Endothelial cell of umbilical vein (primary cell): ENCODE results near the gene EML4. TPM values are rescaled to one million over a fixed set of nuclear protein-coding genes. Genes with fewer than 3 reads are reported as not detected.

ENCODE experiments used
- BruUV-seq: library from RNA; stranded (reverse); fragments of 400-500 nt; replicated peaks from 2 replicates; lab custom pipeline; 2021; lab: Mats Ljungman, UMichigan
- CTCF ChIA-PET: fragments of 300-600, 350-600 bp; sonication (Branson Sonifier 250); formaldehyde crosslinking; loops from one replicate; lab custom pipeline; 2021; ENCODE audit warnings: antibody characterized with exemption, inconsistent platforms; lab: Charles Lee
- POLR2A ChIA-PET: fragments of 300-600, 350-600 bp; sonication (Branson Sonifier 250); formaldehyde crosslinking; loops from one replicate; lab custom pipeline; 2021; ENCODE audit warnings: antibody characterized with exemption, inconsistent platforms; lab: Charles Lee
- DNase-seq: peaks from one replicate; pipeline ENCODE4 v3.0.0-alpha.2; 2011; ENCODE audit warnings: low read depth, low spot score
- FAIRE-seq: peaks from 2 replicates; lab custom pipeline; 2011; peaks lifted over from hg19 to GRCh38; lab: Jason Lieb, UNC
- H2AFZ ChIP-seq: 2 replicates; pipeline ENCODE4 v1.6.0; 2012; ENCODE audit warnings: low read depth, low read length, control low read depth, inconsistent platforms
- H3K27ac ChIP-seq: 2 replicates; pipeline ENCODE4 v1.5.1; 2011; ENCODE audit warnings: low read depth, mild to moderate bottlenecking, control low read depth, low read length, moderate library complexity; ENCODE audit not compliant: insufficient read depth
- H3K27me3 ChIP-seq, 2 experiments: 2 replicates each; pipeline versions ENCODE4 v1.6.0 to v1.6.1; 2011; ENCODE audit warnings: low read length in 2 of 2, mixed read lengths in 1 of 2; ENCODE audit not compliant: control insufficient read depth in 2 of 2, insufficient read depth in 2 of 2
- H3K36me3 ChIP-seq, 2 experiments: 2 replicates in 1 of 2; 3 replicates in 1 of 2; pipeline ENCODE4 v1.5.1; 2011; ENCODE audit warnings: low read length in 2 of 2, mild to moderate bottlenecking in 1 of 2, moderate library complexity in 1 of 2; ENCODE audit not compliant: control insufficient read depth in 2 of 2, insufficient read depth in 2 of 2; ENCODE audit errors: extremely low read depth in 1 of 2
- H3K4me1 ChIP-seq: 3 replicates; pipeline ENCODE4 v1.5.1; 2011; ENCODE audit warnings: mild to moderate bottlenecking, low read length; ENCODE audit not compliant: control insufficient read depth, insufficient read depth; ENCODE audit errors: extremely low read depth
- H3K4me2 ChIP-seq: 2 replicates; pipeline ENCODE4 v1.6.1; 2011; ENCODE audit warnings: low read length, control low read depth, mixed read lengths; ENCODE audit not compliant: insufficient read depth
- H3K4me3 ChIP-seq, 3 experiments: fragments of 200-600 bp in 1 of 3; sonication (generic), shearing (Covaris generic) in 1 of 3; replicated peaks in 1 of 3; 2 replicates each; pipeline ENCODE4 v1.5.1; 2011 to 2016; ENCODE audit warnings: control low read depth in 3 of 3, low read length in 3 of 3, mild to moderate bottlenecking in 2 of 3, inconsistent platforms in 1 of 3, low read depth in 1 of 3, moderate library complexity in 1 of 3; ENCODE audit not compliant: insufficient read depth in 1 of 3
- H3K79me2 ChIP-seq: 2 replicates; pipeline ENCODE4 v1.6.0; 2012; ENCODE audit warnings: low read length, inconsistent platforms; ENCODE audit not compliant: control insufficient read depth, insufficient read depth
- H3K9ac ChIP-seq: replicated peaks from 2 replicates; pipeline ENCODE3; 2011; ENCODE audit warnings: low read length, control low read depth; ENCODE audit not compliant: insufficient read depth; ENCODE audit errors: extremely low read depth
- H3K9me1 ChIP-seq: replicated peaks from 3 replicates; pipeline ENCODE4 v1.6.0; 2011; ENCODE audit warnings: mild to moderate bottlenecking, low read length; ENCODE audit not compliant: control insufficient read depth, insufficient read depth; ENCODE audit errors: extremely low read depth
- H3K9me3 ChIP-seq: replicated peaks from 2 replicates; pipeline ENCODE4 v1.5.1; 2012; ENCODE audit warnings: low read length, inconsistent platforms; ENCODE audit not compliant: control insufficient read depth, insufficient read depth
- H4K20me1 ChIP-seq: replicated peaks from 2 replicates; pipeline ENCODE3; 2011; ENCODE audit warnings: mild to moderate bottlenecking, low read length; ENCODE audit not compliant: control insufficient read depth, insufficient read depth; ENCODE audit errors: extremely low read depth
- CTCF ChIP-seq, 2 donors: IDR thresholded peaks; 1 replicate in 1 of 2; 2 replicates in 1 of 2; pipeline ENCODE4 v1.5.1; 2011; ENCODE audit warnings: low read length in 2 of 2, mild to moderate bottlenecking in 2 of 2, moderate library complexity in 2 of 2, control low read depth in 1 of 2, inconsistent platforms in 1 of 2, low read depth in 1 of 2; ENCODE audit not compliant: insufficient read depth in 1 of 2; ENCODE audit errors: extremely low read depth in 1 of 2
- EZH2 ChIP-seq: IDR thresholded peaks from 2 replicates; pipeline ENCODE4 v1.6.1; 2012; ENCODE audit warnings: borderline replicate concordance, low read depth, mild to moderate bottlenecking, moderate library complexity, low read length, inconsistent platforms; ENCODE audit not compliant: severe bottlenecking
- FOS ChIP-seq: IDR thresholded peaks from 2 replicates; pipeline ENCODE4 v1.6.1; 2011; ENCODE audit warnings: mild to moderate bottlenecking, low read length, moderate library complexity, borderline replicate concordance; ENCODE audit not compliant: insufficient read depth
- GATA2 ChIP-seq: IDR thresholded peaks from 2 replicates; pipeline ENCODE4 v1.7.0; 2011; ENCODE audit warnings: low read depth, mild to moderate bottlenecking, moderate library complexity, mixed read lengths, low read length; ENCODE audit not compliant: insufficient read length, insufficient read depth
- JUN ChIP-seq: IDR thresholded peaks from 2 replicates; pipeline ENCODE4 v1.6.1; 2011; ENCODE audit warnings: borderline replicate concordance, low read depth; ENCODE audit not compliant: insufficient read length, insufficient read depth
- MYC ChIP-seq: IDR thresholded peaks from one replicate; pipeline ENCODE4 v1.6.1; 2011; ENCODE audit warnings: mild to moderate bottlenecking, low read depth, low read length
- POLR2A ChIP-seq: IDR thresholded peaks from 2 replicates; pipeline ENCODE4 v1.6.1; 2012; ENCODE audit warnings: low read depth, mild to moderate bottlenecking, control low read depth, low read length
- POLR2AphosphoS5 ChIP-seq: IDR thresholded peaks from 2 replicates; pipeline ENCODE4 v1.6.1; 2012; ENCODE audit warnings: low read depth, mild to moderate bottlenecking, control low read depth, low read length, moderate library complexity; ENCODE audit not compliant: insufficient read depth
- dilution Hi-C: fragments of 300-500 bp; cut with MboI; formaldehyde crosslinking; loops from one replicate; pipeline ENCODE4 v1.15.0; 2019; ENCODE audit warnings: low sequenced_read_pairs; ENCODE audit not compliant: extremely low pct_ligation_motif_present
- intact Hi-C: fragments of 100-400 bp; cut with micrococcal nuclease; formaldehyde crosslinking; loops from one replicate; pipeline ENCODE4 v1.10.0; 2022
- polyA plus RNA-seq, 4 experiments: library from polyadenylated mRNA; depleted of rRNA in 3 of 4; stranded (reverse) in 3 of 4; unstranded in 1 of 4; fragments of >200 nt; gene quantifications; 2 replicates each; pipeline versions ENCODE4 v1.2.1 to v1.2.3, GENCODE V29; 2011 to 2012; ENCODE audit warnings: missing spikeins in 1 of 4
- total RNA-seq: library from RNA; stranded (reverse); gene quantifications from 2 replicates; pipeline ENCODE4 v1.2.3, GENCODE V29; 2021

EML4 gene
- total and polyA plus RNA-seq, 2 donors (not counting 3 experiments of a cell fraction or from before 2014, with no cell fraction given) = 13.3 to 32.0 TPM

- no peak for TF ChIP-seq EZH2
- no peak for TF ChIP-seq POLR2AphosphoS5
- intact Hi-C loops (no loop called here), dilution Hi-C loops (no loop called here)
- Histone ChIP-seq H3K9ac (no peak overlapping the region), H3K36me3 (peaks cover 0 to 3% of the 10 kb centered on the region in 2 experiments), H2AFZ (no peak overlapping the region), H4K20me1 (no peaks in the 10 kb centered on the region), H3K9me1 (no peaks in the 10 kb centered on the region), H3K4me3 (no peak overlapping the region), H3K79me2 (no peaks in the 10 kb centered on the region), H3K27ac (no peak overlapping the region), H3K9me3 (no peaks in the 10 kb centered on the region), H3K4me1 (no peaks in the 10 kb centered on the region), H3K27me3 (no peaks in the 10 kb centered on the region), H3K4me2 (no peak overlapping the region)
- FAIRE-seq = no peak
- POLR2A ChIA-PET = interaction anchor here (0.8 kb wide), 1 partner anchor 58 kb away, joined by 4 read pairs; no protein-coding TSS in a partner anchor
- DNase-seq = no peak
- BruUV-seq = no TSS peak
- CTCF ChIA-PET = no interaction called here
These were observed 138.0 kb downstream of the EML4 start for GRCh38 chr2:42307180-42307579.

GRCh38 chr2:42309366-42309765 lies 140.2 kb downstream of the EML4 start:
- no peaks in the 10 kb centered on the region for H4K20me1 ChIP-seq
- no peak overlapping the region for H3K9ac ChIP-seq
- H3K9me1 ChIP-seq = no peaks in the 10 kb centered on the region
- intact Hi-C loops = no loop called here
- no peaks in the 10 kb centered on the region for H3K27me3 ChIP-seq
- TF ChIP-seq CTCF (IDR thresholded peaks at IDR 0.05; ENCODE audit: extremely low read depth in 1 of 2, insufficient read depth in 1 of 2, low read depth in 1 of 2, low read length in 2 of 2) = no peak
- TF ChIP-seq POLR2A = no peak
- no peak for TF ChIP-seq GATA2
- no peak for TF ChIP-seq MYC
- no peak for TF ChIP-seq JUN
- no peak for TF ChIP-seq FOS
- no peak overlapping the region for H2AFZ ChIP-seq
- DNase-seq (no peak), FAIRE-seq (no peak)
- ChIA-PET CTCF (no interaction called here), POLR2A (no interaction called here)
- H3K4me1 ChIP-seq = no peaks in the 10 kb centered on the region
- H3K79me2 ChIP-seq = no peaks in the 10 kb centered on the region
- peaks cover 0 to 2% of the 10 kb centered on the region in 2 experiments for H3K36me3 ChIP-seq
- BruUV-seq = no TSS peak
- no peaks in the 10 kb centered on the region for H3K9me3 ChIP-seq
- no peak overlapping the region for H3K27ac ChIP-seq
- dilution Hi-C loops = no loop called here
- no peak overlapping the region for H3K4me2 ChIP-seq
- H3K4me3 ChIP-seq = no peak overlapping the region
